ENCODE measurements around the gene IGF1R.

The IGF1R gene

GRCh38 chr15:98666441-98666840 lies 18.1 kb downstream of the IGF1R start:
- no peak for TF ChIP-seq CTCF (IDR thresholded peaks at IDR 0.05; ENCODE audit: borderline replicate concordance, insufficient read depth, low read depth, low read length)
- no peak overlapping the region for H3K4me3 ChIP-seq (ENCODE audit: low read depth, low read length)

GRCh38 chr15:98666841-98667240 lies 18.5 kb downstream of the IGF1R start:
- H3K4me3 ChIP-seq (ENCODE audit: low read depth, low read length) = no peak overlapping the region
- no peak for TF ChIP-seq CTCF (IDR thresholded peaks at IDR 0.05; ENCODE audit: borderline replicate concordance, insufficient read depth, low read depth, low read length)

GRCh38 chr15:98667521-98668179 lies 19.3 kb downstream of the IGF1R start:
- TF ChIP-seq CTCF (IDR thresholded peaks at IDR 0.05; ENCODE audit: borderline replicate concordance, insufficient read depth, low read depth, low read length) = no peak
- no peak overlapping the region for H3K4me3 ChIP-seq (ENCODE audit: low read depth, low read length)

DNA sequence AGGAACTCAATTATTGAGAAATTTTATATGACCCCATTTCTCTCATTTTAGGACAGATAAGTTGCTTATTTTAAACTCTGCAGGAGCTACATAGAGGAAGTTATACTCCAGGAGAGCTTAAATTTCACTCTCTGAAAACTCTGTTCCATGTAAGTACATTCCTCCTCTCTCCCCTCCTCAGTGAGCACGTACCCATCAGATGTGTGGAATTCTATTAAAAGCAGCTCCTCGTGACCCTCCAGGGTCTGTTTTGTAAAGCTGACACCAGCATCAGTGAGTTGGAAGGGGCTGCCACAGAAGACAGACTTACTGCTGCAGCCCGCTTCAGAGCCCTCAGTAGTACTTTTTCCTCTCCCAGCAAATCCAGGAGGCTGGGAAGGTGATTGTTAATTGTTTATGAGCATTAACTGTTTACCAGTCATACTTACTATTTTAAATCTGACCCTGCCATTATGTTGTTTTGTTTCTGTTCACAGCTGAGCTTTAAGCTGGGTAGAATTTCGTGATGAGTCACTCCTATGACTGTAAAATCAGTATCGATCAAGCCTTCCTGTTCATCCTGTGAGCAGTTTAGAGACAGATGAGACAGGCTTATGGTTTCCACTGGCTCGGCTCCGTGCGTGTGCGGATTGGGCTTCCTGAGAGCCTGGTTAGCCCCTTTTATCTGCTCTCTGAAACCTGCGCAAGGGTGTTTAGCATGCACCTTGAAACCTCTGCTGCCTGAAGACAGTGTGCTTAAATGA lies 20.4 kb downstream of the IGF1R start:
- no peak for TF ChIP-seq CTCF (IDR thresholded peaks at IDR 0.05; ENCODE audit: borderline replicate concordance, insufficient read depth, low read depth, low read length)
- H3K4me3 ChIP-seq (ENCODE audit: low read depth, low read length) = no peak overlapping the region

DNA sequence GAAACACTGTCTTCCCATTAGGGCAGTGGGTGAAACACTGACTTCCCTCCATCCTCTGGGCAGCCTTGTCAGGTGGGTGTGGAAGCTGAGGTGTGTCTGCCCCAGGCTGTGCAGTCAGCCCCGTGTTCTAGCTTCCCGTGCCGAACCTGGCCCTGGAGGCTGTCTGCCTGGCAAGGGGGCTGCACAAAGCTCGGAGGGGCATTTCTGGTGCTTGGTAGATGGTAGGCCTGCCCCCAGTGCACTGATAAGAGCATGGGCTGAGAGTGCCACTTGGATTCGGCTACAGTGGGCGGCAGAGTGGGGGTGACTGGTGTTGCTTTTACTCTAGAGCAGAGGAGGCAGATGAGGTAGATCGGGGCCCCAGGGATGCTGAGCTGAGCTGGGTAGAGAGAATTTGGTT lies 21.3 kb downstream of the IGF1R start:
- no peak overlapping the region for H3K4me3 ChIP-seq (ENCODE audit: low read depth, low read length)
- TF ChIP-seq CTCF (IDR thresholded peaks at IDR 0.05; ENCODE audit: borderline replicate concordance, insufficient read depth, low read depth, low read length) = no peak

DNA sequence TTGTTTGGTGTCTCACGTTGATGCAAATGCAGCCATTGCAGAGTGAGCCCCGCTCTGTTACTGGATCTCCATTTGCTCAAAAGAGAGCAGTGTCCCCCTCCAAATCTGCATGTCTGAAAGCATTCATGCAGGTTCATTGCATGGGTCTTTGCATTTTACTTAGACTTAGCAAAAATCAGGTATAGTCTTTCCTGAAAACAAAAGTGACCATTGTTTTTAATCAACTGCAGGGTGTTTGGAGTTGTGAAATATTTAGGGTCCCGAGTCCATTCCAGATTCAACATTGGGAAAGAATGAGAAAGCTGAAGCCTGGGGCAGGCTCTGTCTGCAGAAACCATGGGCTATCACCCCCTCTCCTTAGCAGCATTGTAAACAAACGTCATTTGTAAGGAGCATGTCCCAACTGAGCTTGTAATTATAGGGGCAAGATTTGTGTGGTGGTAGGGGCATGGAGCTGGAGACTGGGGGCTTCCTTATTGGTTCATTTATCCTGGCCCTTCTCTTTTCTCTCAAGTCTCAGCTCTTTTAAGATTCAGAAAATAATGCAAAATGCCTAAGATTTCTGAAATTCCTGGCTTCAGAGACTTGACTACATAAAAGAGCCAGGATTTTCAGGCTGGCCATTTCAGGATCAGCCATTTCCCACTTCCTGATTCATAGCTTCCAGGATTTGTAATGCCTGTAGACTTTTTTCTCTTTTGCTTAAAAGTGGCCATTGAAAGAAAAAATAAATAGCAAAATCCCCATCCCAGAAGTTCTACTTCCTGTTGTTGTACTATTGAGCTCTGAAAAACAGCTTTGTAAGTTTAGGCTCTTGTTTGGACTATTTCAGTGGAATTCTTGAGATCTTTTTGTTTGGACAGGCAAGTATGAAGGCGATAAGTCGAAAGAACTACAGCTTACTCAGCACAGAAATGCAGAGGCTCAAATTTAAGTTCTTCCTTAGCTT lies 23.0 kb downstream of the IGF1R start:
- TF ChIP-seq CTCF (IDR thresholded peaks at IDR 0.05; ENCODE audit: borderline replicate concordance, insufficient read depth, low read depth, low read length) = no peak
- H3K4me3 ChIP-seq (ENCODE audit: low read depth, low read length) = no peak overlapping the region
